ENCODE data around the gene CLSTN1.
"Not testable (repeated sequence)": the region's sequence is repeated elsewhere in the genome, so short reads cannot be mapped to it uniquely, and the experiment has no call there.

The CLSTN1 gene

GRCh38 chr1:9728451-9729295 is 95.1 kb downstream of the CLSTN1 start:
- DNase-seq: peak; percentile 70

GRCh38 chr1:9726905-9727595 is 96.7 kb downstream of the CLSTN1 start:
- no peak for DNase-seq

DNA sequence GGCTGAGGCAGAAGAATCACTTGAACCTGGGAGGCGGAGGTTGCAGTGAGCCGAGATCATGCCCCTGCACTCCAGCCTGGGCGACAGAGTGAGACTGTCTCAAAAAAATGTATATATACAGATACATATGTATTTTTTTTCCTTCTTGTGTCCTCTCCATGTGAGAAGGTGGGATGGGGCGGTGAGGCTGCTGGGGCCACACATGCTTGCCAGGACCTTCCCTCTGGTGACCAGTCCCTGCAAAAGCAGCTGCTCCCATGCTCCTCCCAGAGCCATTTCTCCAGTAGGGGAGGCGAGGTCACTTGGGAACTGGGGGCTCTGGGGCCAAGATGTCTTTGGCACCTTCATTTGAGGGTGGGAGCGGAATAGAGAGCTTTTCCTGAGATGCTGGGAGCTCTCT is 97.4 kb downstream of the CLSTN1 start:
- DNase-seq: no peak

- DNase-seq: peak; percentile 72
Observed at GRCh38 chr1:9724706-9725476, 98.9 kb downstream of the CLSTN1 start.

DNA sequence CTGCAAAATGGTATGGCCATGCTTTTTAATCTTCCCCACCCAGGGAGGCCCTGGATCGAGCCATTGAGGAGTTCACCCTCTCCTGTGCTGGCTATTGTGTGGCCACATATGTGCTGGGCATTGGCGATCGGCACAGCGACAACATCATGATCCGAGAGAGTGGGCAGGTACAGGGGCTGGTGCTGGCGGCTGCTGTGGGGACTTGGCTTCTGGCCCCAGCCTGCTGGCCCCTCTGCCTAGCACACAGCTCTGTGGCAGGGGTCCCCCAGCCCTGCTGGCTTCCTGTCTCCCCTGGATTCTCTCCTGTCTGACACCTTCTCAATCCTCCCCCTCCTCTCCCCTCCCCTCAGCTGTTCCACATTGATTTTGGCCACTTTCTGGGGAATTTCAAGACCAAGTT is 99.8 kb downstream of the CLSTN1 start:
- DNase-seq: no peak

- no peak for DNase-seq
Observed at GRCh38 chr1:9723068-9723805, 100.5 kb downstream of the CLSTN1 start.

- no peak for DNase-seq
Observed at GRCh38 chr1:9722378-9722749, 101.4 kb downstream of the CLSTN1 start.

GRCh38 chr1:9721606-9722377 is 102.0 kb downstream of the CLSTN1 start:
- peak; percentile 85 for DNase-seq

- no peak for DNase-seq
Observed at GRCh38 chr1:9720785-9721605, 102.8 kb downstream of the CLSTN1 start.

GRCh38 chr1:9719978-9720722 is 103.6 kb downstream of the CLSTN1 start:
- DNase-seq: no peak

GRCh38 chr1:9718006-9718680 is 105.6 kb downstream of the CLSTN1 start:
- no peak for DNase-seq

DNA sequence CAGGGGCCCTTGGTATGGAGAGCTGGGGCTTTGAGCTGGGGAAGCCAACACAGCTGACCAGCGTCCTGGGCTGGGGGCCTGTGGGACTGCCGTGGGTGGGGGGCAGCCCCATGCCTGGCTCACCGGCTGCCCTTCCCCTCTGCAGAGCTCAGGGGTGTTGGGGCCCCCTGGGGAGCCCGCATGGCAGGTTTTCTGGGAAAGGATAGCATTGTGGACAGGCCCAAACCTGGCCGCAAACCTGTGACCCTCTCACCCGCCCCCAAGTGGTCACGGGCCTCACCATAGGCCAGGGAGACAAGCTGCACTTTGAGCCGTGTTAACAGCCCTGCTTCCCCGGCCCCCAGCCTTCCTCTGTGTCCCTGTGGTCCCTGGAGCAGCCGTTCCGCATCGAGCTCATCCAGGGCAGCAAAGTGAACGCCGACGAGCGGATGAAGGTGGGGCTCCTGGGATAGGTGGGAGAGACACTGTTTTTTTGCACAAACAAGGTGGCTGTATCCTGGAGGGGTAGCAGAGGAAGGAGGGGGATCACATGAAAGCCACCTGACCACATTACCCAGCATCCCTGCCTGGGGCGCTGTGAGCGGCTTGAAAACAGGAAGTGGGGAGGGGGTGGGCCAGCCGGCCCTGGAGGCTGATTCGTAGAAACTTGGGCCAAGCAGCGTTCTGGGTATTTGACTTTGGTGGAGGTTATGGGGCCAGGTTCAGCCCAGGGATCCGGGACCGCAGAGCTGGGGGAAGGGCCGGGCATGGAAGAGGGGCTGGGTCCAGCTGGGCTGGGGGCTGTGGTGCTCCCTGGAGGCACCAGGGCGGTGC is 106.4 kb downstream of the CLSTN1 start:
- peak; percentile 76 for DNase-seq

- no peak for DNase-seq
Observed at GRCh38 chr1:9716404-9717192, 107.2 kb downstream of the CLSTN1 start.

DNA sequence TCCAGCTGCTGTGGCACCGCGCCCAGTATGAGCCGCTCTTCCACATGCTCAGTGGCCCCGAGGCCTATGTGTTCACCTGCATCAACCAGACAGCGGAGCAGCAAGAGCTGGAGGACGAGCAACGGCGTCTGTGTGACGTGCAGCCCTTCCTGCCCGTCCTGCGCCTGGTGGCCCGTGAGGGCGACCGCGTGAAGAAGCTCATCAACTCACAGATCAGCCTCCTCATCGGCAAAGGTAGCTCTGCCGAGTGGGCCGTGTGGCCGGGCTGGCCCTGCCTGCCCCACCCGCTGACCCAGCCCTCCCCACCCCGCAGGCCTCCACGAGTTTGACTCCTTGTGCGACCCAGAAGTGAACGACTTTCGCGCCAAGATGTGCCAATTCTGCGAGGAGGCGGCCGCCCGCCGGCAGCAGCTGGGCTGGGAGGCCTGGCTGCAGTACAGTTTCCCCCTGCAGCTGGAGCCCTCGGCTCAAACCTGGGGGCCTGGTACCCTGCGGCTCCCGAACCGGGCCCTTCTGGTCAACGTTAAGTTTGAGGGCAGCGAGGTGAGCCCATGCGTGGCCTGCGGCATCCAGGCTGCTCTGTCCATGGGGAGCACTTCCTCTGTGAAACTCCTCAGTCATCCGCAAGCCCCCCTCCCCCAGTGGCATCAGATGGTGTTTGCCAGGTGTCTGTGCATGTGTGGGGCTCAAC is 108.1 kb downstream of the CLSTN1 start:
- DNase-seq: peak; percentile 42

GRCh38 chr1:9714257-9714718 is 109.5 kb downstream of the CLSTN1 start:
- DNase-seq: no peak

DNA sequence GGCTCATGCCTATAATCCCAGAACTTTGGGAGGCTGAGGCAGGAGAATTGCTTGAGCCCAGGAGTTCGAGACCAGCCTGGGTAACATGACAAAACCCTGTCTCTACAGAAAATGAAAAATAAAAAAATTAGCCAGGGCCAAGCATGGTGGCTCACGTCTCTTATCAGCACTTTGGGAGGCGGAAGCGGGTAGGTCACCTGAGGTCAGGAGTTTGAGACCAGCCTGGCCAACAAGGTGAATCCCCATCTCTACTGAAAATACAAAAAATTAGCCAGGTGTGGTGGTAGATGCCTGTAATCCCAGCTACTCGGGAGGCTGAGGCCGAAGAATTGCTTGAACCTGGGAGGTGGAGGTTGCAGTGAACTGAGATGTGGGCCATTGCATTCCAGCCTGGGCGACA is 111.0 kb downstream of the CLSTN1 start:
- DNase-seq: not testable (repeated sequence)

GRCh38 chr1:9711466-9712020 is 112.2 kb downstream of the CLSTN1 start:
- no peak for DNase-seq

All from stimulated activated CD4-positive, alpha-beta T cell treated with anti-CD3 and anti-CD28 coated beads, Interleukin-4, amount 100 ng/mL, for 1 hour (primary cell).